H9 (cell line): ENCODE results near the gene ASTN2. TPM values are rescaled to one million over a fixed set of nuclear protein-coding genes. Genes with fewer than 3 reads are reported as not detected.

Source experiments
- DNase-seq: peaks from one replicate; pipeline ENCODE4 v3.0.0-alpha.2; 2017
- H2AFZ ChIP-seq: one replicate; pipeline ENCODE4 v1.6.1; 2013; ENCODE audit warnings: mild to moderate bottlenecking, low read length, control low read depth, moderate library complexity
- H2AK5ac ChIP-seq: 2 replicates; pipeline ENCODE4 v1.6.1; 2013; ENCODE audit warnings: low read length, control low read depth, mixed read lengths; ENCODE audit not compliant: insufficient read length
- H2BK120ac ChIP-seq: one replicate; pipeline ENCODE4 v1.6.1; 2013; ENCODE audit warnings: low read depth, mild to moderate bottlenecking, low read length, control low read depth, inconsistent platforms; ENCODE audit not compliant: poor library complexity, severe bottlenecking
- H2BK12ac ChIP-seq: 2 replicates; pipeline ENCODE4 v1.6.1; 2013; ENCODE audit warnings: low read length, control low read depth, mixed read lengths, low read depth; ENCODE audit not compliant: insufficient read length
- H2BK15ac ChIP-seq: 2 replicates; pipeline ENCODE4 v1.6.1; 2013; ENCODE audit warnings: low read depth, low read length, control low read depth
- H2BK20ac ChIP-seq: one replicate; pipeline ENCODE4 v1.6.1; 2013; ENCODE audit warnings: low read depth, mild to moderate bottlenecking, low read length, control low read depth, inconsistent platforms; ENCODE audit not compliant: poor library complexity, severe bottlenecking
- H2BK5ac ChIP-seq: 2 replicates; pipeline ENCODE4 v1.6.1; 2013; ENCODE audit warnings: low read length, control low read depth, mixed read lengths; ENCODE audit not compliant: insufficient read length
- H3K14ac ChIP-seq: 2 replicates; pipeline ENCODE4 v1.6.1; 2013; ENCODE audit warnings: low read length, control low read depth; ENCODE audit not compliant: insufficient read depth
- H3K18ac ChIP-seq: 2 replicates; pipeline ENCODE4 v1.6.1; 2013; ENCODE audit warnings: low read depth, mild to moderate bottlenecking, mixed read lengths, low read length, control low read depth; ENCODE audit not compliant: insufficient read length
- H3K23ac ChIP-seq: 2 replicates; pipeline ENCODE4 v1.6.1; 2013; ENCODE audit warnings: low read length, control low read depth, mixed read lengths, low read depth; ENCODE audit not compliant: insufficient read length
- H3K23me2 ChIP-seq: 2 replicates; pipeline ENCODE4 v1.6.1; 2013; ENCODE audit warnings: low read depth, mild to moderate bottlenecking, mixed read lengths, low read length, control low read depth; ENCODE audit not compliant: insufficient read length, poor library complexity, severe bottlenecking
- H3K27ac ChIP-seq: 2 replicates; pipeline ENCODE4 v1.5.1; 2013; ENCODE audit warnings: low read length, control low read depth, mixed read lengths, low read depth; ENCODE audit not compliant: insufficient read length
- H3K27me3 ChIP-seq: 2 replicates; pipeline ENCODE4 v1.6.1; 2013; ENCODE audit warnings: low read length, control low read depth, inconsistent platforms; ENCODE audit not compliant: insufficient read depth
- H3K4ac ChIP-seq: 2 replicates; pipeline ENCODE4 v1.6.1; 2013; ENCODE audit warnings: low read depth, mild to moderate bottlenecking, control low read depth, inconsistent platforms, low read length, moderate library complexity
- H3K4me1 ChIP-seq: 2 replicates; pipeline ENCODE4 v1.6.1; 2013; ENCODE audit warnings: low read length, control low read depth, inconsistent platforms; ENCODE audit not compliant: insufficient read depth
- H3K4me2 ChIP-seq: 2 replicates; pipeline ENCODE4 v1.6.1; 2013; ENCODE audit warnings: low read length, control low read depth, mixed read lengths; ENCODE audit not compliant: insufficient read length, insufficient read depth
- H3K56ac ChIP-seq: 2 replicates; pipeline ENCODE4 v1.6.1; 2013; ENCODE audit warnings: low read depth, mild to moderate bottlenecking, mixed read lengths, low read length, control low read depth; ENCODE audit not compliant: insufficient read length
- H3K79me1 ChIP-seq: 2 replicates; pipeline ENCODE4 v1.6.1; 2013; ENCODE audit warnings: low read depth, mild to moderate bottlenecking, moderate library complexity, low read length, control low read depth, inconsistent platforms; ENCODE audit not compliant: insufficient read depth, poor library complexity, severe bottlenecking
- H3K79me2 ChIP-seq: 2 replicates; pipeline ENCODE4 v1.6.1; 2013; ENCODE audit warnings: low read length, control low read depth, inconsistent platforms; ENCODE audit not compliant: insufficient read depth
- H3K9ac ChIP-seq: 2 replicates; pipeline ENCODE4 v1.6.1; 2013; ENCODE audit warnings: low read length, control low read depth, mixed read lengths; ENCODE audit not compliant: insufficient read length; ENCODE audit errors: extremely low read depth
- H3K9me3 ChIP-seq: one replicate; pipeline ENCODE4 v1.6.1; 2013; ENCODE audit warnings: low read depth, low read length, inconsistent platforms; ENCODE audit not compliant: control insufficient read depth
- H3T11ph ChIP-seq: one replicate; pipeline ENCODE4 v1.6.1; 2013; ENCODE audit warnings: mild to moderate bottlenecking, low read length, control low read depth, inconsistent platforms
- H4K20me1 ChIP-seq: one replicate; pipeline ENCODE4 v1.6.1; 2013; ENCODE audit not compliant: control insufficient read depth, insufficient read length, insufficient read depth
- H4K5ac ChIP-seq: 2 replicates; pipeline ENCODE4 v1.6.1; 2013; ENCODE audit warnings: low read depth, mild to moderate bottlenecking, mixed read lengths, low read length, control low read depth; ENCODE audit not compliant: insufficient read length
- H4K8ac ChIP-seq: replicated peaks from 2 replicates; pipeline ENCODE4 v1.6.1; 2013; ENCODE audit warnings: low read length, control low read depth, mixed read lengths, low read depth; ENCODE audit not compliant: insufficient read length
- H4K91ac ChIP-seq: 2 replicates; pipeline ENCODE4 v1.6.1; 2013; ENCODE audit warnings: low read depth, mild to moderate bottlenecking, moderate library complexity, mixed read lengths, low read length, control low read depth; ENCODE audit not compliant: insufficient read length
- H3K27ac Mint-ChIP-seq, 3 experiments: 2 replicates in 2 of 3; 3 replicates in 1 of 3; pipeline ENCODE4 v1.8.0; 2020 to 2021; ENCODE audit warnings: mixed read lengths in 3 of 3, mild to moderate bottlenecking in 1 of 3, moderate library complexity in 1 of 3
- H3K27me3 Mint-ChIP-seq: 2 replicates; pipeline ENCODE4 v1.8.0; 2021; ENCODE audit warnings: low read depth, mild to moderate bottlenecking, moderate library complexity, mixed read lengths
- H3K36me3 Mint-ChIP-seq, 3 experiments: 2 replicates in 2 of 3; 3 replicates in 1 of 3; pipeline ENCODE4 v1.8.0; 2020 to 2021; ENCODE audit warnings: low read depth in 3 of 3, mixed read lengths in 3 of 3; ENCODE audit not compliant: insufficient read depth in 1 of 3
- H3K4me1 Mint-ChIP-seq, 2 experiments: 2 replicates each; pipeline ENCODE4 v1.8.0; 2020; ENCODE audit warnings: mixed read lengths in 2 of 2
- H3K4me3 Mint-ChIP-seq, 2 experiments: 2 replicates in 1 of 2; 3 replicates in 1 of 2; pipeline ENCODE4 v1.8.0; 2020 to 2021; ENCODE audit warnings: mild to moderate bottlenecking in 2 of 2, mixed read lengths in 2 of 2, moderate library complexity in 1 of 2
- H3K9me3 Mint-ChIP-seq, 2 experiments: 2 replicates in 1 of 2; 3 replicates in 1 of 2; pipeline ENCODE4 v1.8.0; 2020; ENCODE audit warnings: mild to moderate bottlenecking in 2 of 2, mixed read lengths in 2 of 2, moderate library complexity in 1 of 2
- WGBS: extraction: QIAGEN DNeasy Blood & Tissue Kit; methylation state at CpG from one replicate; pipeline ENCODE4 v1.1.7; 2013; ENCODE audit warnings: missing lambda C conversion rate, low lambda C conversion rate, mixed read lengths; ENCODE audit not compliant: insufficient read length; ENCODE audit errors: extremely low coverage; 5-methylcytosine and 5-hydroxymethylcytosine counted together
- total RNA-seq: library from RNA; stranded (reverse); gene quantifications from 2 replicates; pipeline ENCODE4 v1.2.1, GENCODE V29; 2021
- TF ChIP-seq, protein P1 (sequence below): fragments of 200-600 bp; sonication (generic); conservative IDR thresholded peaks from 3 replicates; pipeline ENCODE4 v1.8.0; 2021; ENCODE audit warnings: antibody characterized with exemption, mild to moderate bottlenecking

The ASTN2 gene
- total RNA-seq, 1 experiment from 2014 or later = 9.7 TPM

DNA sequence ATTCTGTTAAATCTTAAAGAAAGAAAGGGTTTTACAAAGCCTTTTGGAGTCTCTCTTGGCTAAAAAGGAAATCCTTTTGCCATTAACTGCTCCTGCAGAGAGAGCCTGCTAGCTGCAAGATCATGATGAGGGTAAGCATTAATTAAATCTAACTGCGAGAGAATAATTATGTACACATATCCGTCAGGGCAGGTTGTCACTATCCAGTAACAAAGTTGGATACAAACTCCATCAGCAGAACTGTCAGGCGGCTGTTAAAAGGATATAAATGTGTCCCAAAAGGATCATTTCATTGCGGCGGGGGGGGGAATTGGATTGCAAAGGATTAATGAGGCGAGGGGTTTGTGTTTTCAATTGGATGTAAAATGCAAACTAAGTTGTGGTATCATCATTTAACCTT, 289.3 kb downstream of the ASTN2 start:
- H4K20me1 ChIP-seq = no peaks in the 10 kb centered on the region
- no peaks in the 10 kb centered on the region for H3K79me1 ChIP-seq
- H3K4me2 ChIP-seq = no peak overlapping the region
- no peaks in the 10 kb centered on the region for H3K27me3 Mint-ChIP-seq
- no peaks in the 10 kb centered on the region for H3K23me2 ChIP-seq
- H4K5ac ChIP-seq = no peak overlapping the region
- H3T11ph ChIP-seq = no peak overlapping the region
- no peak overlapping the region for H3K23ac ChIP-seq
- no peak for DNase-seq
- TF ChIP-seq, protein P1, sequence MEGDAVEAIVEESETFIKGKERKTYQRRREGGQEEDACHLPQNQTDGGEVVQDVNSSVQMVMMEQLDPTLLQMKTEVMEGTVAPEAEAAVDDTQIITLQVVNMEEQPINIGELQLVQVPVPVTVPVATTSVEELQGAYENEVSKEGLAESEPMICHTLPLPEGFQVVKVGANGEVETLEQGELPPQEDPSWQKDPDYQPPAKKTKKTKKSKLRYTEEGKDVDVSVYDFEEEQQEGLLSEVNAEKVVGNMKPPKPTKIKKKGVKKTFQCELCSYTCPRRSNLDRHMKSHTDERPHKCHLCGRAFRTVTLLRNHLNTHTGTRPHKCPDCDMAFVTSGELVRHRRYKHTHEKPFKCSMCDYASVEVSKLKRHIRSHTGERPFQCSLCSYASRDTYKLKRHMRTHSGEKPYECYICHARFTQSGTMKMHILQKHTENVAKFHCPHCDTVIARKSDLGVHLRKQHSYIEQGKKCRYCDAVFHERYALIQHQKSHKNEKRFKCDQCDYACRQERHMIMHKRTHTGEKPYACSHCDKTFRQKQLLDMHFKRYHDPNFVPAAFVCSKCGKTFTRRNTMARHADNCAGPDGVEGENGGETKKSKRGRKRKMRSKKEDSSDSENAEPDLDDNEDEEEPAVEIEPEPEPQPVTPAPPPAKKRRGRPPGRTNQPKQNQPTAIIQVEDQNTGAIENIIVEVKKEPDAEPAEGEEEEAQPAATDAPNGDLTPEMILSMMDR = no peak
- no peaks in the 10 kb centered on the region for H3K27me3 ChIP-seq
- no peak overlapping the region for H2BK15ac ChIP-seq
- H4K91ac ChIP-seq = no peak overlapping the region
- no peak overlapping the region for H4K8ac ChIP-seq
- H2BK12ac ChIP-seq = no peak overlapping the region
- no peak overlapping the region for H3K27ac ChIP-seq
- peaks cover 3 to 5% of the 10 kb centered on the region in 2 experiments; a peak in 3 of 4 replicates for H3K4me1 Mint-ChIP-seq
- H3K4me1 ChIP-seq = no peaks in the 10 kb centered on the region
- H3K9me3 Mint-ChIP-seq = no peaks in the 10 kb centered on the region
- H3K4ac ChIP-seq = no peak overlapping the region
- H3K18ac ChIP-seq = no peak overlapping the region
- H2BK20ac ChIP-seq = no peak overlapping the region
- H2BK120ac ChIP-seq = no peak overlapping the region
- H2AFZ ChIP-seq = no peak overlapping the region
- peaks cover 0 to 5% (median 0%) of the 10 kb centered on the region in 3 experiments; a peak in 2 of 7 replicates for H3K36me3 Mint-ChIP-seq
- 0 out of 2 replicates have a peak, but pooled peaks cover 2% of the 10 kb centered on the region for H3K79me2 ChIP-seq
- WGBS = no CpG with 5 or more reads among the region's 6 CpGs
- H3K9me3 ChIP-seq = no peaks in the 10 kb centered on the region
- H2BK5ac ChIP-seq = no peak overlapping the region
- H3K9ac ChIP-seq = no peak overlapping the region
- H3K27ac Mint-ChIP-seq = no peak overlapping the region
- H2AK5ac ChIP-seq = no peak overlapping the region
- H3K56ac ChIP-seq = no peak overlapping the region
- no peak overlapping the region for H3K14ac ChIP-seq
- no peak overlapping the region for H3K4me3 Mint-ChIP-seq
